ENCODE results near the gene PTPRE.

Gene PTPRE

GRCh38 chr10:128007056-128007455, 100.2 kb downstream of the PTPRE start:
- DNase-seq = no peak

- no peak for DNase-seq
These were observed 101.1 kb downstream of the PTPRE start for GRCh38 chr10:128007971-128008370.

GRCh38 chr10:128008521-128009250, 101.8 kb downstream of the PTPRE start:
- DNase-seq = no peak

GRCh38 chr10:128009372-128010126, 102.6 kb downstream of the PTPRE start:
- DNase-seq = no peak

GRCh38 chr10:128011059-128011979, 104.4 kb downstream of the PTPRE start:
- peak; percentile 47 for DNase-seq

GRCh38 chr10:128013626-128014025, 106.7 kb downstream of the PTPRE start:
- DNase-seq = no peak

GRCh38 chr10:128014236-128014635, 107.3 kb downstream of the PTPRE start:
- DNase-seq = no peak

GRCh38 chr10:128016423-128017060, 109.6 kb downstream of the PTPRE start:
- no peak for DNase-seq

GRCh38 chr10:128017822-128018221, 110.9 kb downstream of the PTPRE start:
- DNase-seq = no peak

GRCh38 chr10:128018236-128018635, 111.3 kb downstream of the PTPRE start:
- DNase-seq = no peak

GRCh38 chr10:128018691-128019090, 111.8 kb downstream of the PTPRE start:
- no peak for DNase-seq

- DNase-seq = no peak
These were observed 115.6 kb downstream of the PTPRE start for GRCh38 chr10:128022261-128023196.

- no peak for DNase-seq
These were observed 117.5 kb downstream of the PTPRE start for GRCh38 chr10:128024426-128024825.

- DNase-seq = no peak
These were observed 118.5 kb downstream of the PTPRE start for GRCh38 chr10:128025437-128025836.

GRCh38 chr10:128025951-128026350, 119.0 kb downstream of the PTPRE start:
- DNase-seq = no peak

- DNase-seq = no peak
These were observed 119.9 kb downstream of the PTPRE start for GRCh38 chr10:128026615-128027300.

GRCh38 chr10:128027306-128027705, 120.4 kb downstream of the PTPRE start:
- no peak for DNase-seq

- DNase-seq = no peak
These were observed 121.1 kb downstream of the PTPRE start for GRCh38 chr10:128027822-128028507.

- peak; percentile 19 for DNase-seq
These were observed 121.8 kb downstream of the PTPRE start for GRCh38 chr10:128028508-128029289.

- DNase-seq = no peak
These were observed 122.4 kb downstream of the PTPRE start for GRCh38 chr10:128029290-128029651.
